CD4-positive, alpha-beta T cell treated with Interferon gamma for 1 hour (primary cell): ENCODE results near the gene TOM1L2.
"Not testable (repeated sequence)": the region's sequence is repeated elsewhere in the genome, so short reads cannot be mapped to it uniquely, and the experiment has no call there.

ENCODE experiments used
- DNase-seq: peaks from one replicate; pipeline ENCODE4 v3.0.0-alpha.2; 2020

Gene TOM1L2

DNA sequence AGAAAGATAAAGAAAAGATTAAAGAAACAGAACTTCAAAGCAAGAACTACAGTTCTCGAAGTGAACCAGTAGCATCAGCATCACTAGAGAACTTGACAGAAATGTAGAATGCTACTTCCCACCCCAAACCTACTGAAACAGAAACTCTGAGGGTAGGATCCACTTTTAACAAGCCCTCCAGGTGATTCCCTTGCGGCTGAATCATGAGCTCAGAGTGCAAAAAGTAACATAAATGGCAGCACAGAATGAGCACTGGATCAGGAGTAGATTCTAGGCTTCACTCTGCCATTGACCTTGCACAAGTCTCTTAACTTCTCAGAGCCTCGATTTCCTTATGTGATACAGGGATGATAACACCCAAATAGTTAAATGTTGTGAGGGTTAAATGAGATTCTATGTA, 5.8 kb downstream of the TOM1L2 start:
- no peak for DNase-seq

DNA sequence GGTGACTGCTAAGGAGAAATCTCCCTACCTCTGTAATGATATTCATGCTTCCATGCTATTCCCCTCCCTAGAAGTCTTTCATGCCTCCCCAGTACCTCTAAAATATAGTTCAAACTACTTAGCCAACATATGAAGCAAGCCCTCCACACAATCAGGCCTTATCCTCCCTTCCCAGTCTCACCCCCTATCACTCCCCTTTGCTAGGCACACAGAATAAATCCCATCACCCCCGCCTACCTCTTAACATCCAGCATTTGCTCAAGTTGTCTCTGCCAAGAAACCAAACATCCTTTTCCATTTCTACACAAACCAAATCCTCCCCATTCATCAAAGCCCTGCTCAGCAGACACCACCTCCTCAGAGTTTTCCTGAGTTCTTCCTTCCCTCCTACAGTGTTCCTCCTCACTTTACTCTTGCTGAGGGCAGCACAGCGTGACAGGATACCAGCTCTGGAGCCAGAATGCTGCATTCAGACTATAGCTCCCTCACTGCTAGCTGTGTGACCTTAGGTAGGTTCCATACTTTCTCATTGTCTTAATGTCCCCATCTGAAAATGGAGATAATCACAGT, 7.0 kb downstream of the TOM1L2 start:
- no peak for DNase-seq

DNA sequence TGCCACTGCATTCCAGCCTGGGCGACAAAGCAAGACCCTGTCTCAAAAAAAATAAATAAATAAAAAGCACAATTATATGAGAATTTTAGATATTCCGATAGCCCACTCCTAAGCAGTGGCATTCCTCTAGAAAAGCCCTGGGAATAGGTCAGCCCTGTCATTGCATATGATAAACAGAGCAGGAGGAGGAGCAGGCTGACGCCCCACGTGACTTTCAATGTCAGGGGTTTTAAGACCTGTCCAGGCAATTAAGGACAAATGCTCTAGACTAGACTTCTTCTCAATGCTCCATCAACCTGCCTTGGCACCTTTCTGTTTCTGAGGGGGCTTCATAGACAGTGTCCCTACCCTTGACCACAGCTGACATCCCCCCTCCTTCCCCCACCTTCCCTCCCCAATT, 7.5 kb downstream of the TOM1L2 start:
- no peak for DNase-seq

DNA sequence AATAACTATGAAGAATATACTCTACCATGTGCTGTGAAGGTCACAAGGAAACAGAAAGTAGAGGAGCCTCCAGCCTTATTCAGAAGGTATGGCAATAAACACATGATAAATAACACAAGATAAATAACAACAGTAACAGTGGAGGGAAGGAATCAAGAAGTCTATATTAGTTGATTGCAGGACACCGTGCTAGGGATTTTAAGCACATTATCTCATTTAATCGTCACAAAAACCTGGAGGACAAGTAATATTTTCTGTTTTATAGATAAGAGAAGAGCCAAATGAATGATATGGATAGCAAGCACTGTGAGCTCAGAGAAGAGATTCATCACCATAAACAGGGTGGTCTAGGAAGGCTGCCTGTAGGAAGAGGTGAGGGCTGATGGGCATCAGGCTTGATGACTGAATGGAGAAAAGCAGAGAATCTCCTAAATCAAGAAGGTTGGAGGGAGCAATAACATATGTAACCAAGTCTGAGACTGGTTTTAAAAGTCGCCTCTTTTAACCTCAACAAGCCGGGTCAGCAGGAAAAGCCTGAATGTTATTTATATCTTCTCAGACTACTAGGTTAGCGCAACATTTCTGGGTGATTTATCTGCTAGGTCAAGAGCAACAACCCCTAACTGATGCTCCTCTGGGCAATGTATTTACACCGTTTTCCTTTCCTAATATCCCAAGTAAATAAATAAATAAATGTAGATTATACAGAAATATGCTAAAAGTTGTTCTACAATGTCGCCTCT, 8.3 kb downstream of the TOM1L2 start:
- no peak for DNase-seq

DNA sequence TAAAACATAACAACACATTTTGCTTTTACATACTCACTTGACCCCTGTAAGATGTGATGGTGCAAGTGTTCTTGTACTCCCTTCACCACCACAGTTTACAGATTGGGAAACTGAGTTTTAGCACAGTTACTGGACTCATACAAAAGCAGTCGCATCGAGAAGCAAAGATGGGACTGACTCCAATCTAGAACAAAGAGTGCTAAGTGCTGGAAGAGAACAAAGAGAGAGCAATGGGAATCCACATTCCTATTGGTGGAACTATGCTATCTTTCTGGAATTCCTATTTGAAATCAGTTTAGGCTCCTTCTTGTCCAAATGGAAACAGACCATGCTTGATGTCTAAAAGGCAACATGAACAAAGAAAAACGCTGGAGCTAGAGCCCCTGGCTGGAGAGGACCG, 9.1 kb downstream of the TOM1L2 start:
- DNase-seq, result no peak

DNA sequence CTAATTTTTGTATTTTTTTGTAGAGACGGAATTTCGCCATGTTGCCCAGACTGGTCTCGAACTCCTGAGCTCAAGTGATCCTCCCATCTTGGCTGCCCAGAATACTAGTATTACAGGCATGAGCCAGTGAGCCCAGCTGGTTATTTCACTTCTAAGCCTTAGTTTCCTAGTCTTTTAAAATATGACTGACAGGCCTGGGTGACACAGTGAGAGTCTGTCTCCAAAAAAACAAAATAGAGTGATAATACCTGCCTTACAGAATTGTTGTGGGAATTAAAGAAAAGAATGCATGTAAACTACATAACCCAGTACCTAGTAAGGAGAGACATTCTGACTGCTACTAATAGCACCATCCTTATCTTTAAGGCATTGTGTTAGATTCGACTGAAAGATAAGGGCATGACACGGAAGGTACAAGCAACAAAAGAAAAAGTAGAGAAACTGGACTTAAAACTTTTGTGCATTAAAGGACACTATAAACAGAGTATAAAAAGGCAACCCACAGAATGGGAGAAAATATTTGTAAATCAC, 11.6 kb downstream of the TOM1L2 start:
- no peak for DNase-seq

DNA sequence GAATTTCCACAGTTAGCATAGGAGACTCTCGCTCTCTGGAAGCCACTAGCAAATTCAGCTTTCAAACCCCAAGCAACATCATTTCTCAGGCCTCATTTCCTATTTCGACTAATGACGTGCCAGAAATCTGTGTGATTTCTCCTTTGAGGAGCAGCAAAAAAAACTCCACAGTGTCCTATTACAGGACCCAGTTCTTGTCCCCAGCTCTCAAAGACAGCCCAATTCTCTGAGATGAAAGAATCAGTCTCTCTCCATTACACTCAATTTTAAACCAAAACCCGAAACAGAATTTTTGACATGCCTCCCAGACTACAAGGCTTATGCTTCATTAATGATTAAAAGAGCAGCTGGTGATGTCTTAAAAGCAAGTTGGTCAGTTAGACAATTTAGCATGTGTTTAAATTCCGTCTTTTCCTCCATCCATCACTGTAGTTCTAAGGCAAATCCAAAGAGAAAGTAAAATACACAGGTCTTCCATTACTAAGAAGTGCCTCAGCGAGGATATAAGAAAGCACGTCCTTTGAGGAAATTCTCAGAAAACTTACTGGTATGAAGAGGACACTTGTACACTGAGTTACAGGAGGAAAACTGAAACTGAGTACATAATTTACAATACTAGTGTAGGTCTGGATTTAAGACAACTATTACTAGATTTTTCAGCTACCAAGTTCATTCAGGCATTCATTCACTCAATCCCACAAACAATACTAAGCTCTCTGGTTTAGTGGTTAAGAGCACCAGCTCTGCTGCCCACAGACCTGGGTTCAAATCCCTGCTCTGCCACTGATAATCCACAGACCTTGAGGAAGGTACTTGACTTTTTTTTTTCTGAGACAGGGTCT, 12.5 kb downstream of the TOM1L2 start:
- DNase-seq, result no peak

DNA sequence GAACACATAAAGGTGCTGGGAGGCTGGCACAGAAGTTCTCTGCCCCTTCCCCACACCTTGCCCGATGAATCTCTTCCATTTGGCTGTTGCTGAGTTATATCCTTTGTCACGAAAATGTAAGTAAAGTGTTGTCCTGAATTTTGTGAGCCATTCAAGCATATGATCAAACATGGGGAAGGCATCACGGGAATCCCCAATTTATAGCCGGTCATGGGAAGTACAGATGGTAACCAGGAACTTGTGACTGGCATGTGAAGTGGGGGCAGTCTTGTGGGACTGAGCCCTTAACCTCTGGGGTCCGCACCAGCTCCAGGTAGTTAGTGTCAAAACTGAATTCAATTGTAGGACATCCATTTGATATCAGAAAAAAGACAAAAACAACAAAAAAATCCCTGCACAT, 13.2 kb downstream of the TOM1L2 start:
- no peak for DNase-seq

DNA sequence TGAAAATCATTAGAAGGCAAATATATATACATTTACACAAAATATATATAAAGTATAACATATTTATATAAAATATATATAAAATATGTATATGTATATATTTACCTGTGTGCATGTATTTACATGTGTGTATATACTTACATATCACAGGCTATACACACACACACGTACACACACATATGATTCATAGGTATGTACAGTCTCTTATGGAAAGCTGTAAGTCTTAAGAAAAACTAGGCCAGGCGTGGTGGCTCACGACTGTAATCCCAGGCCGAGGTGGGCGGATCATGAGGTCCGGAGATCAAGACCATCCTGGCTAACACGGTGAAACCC, 14.7 kb downstream of the TOM1L2 start:
- DNase-seq, result no peak

DNA sequence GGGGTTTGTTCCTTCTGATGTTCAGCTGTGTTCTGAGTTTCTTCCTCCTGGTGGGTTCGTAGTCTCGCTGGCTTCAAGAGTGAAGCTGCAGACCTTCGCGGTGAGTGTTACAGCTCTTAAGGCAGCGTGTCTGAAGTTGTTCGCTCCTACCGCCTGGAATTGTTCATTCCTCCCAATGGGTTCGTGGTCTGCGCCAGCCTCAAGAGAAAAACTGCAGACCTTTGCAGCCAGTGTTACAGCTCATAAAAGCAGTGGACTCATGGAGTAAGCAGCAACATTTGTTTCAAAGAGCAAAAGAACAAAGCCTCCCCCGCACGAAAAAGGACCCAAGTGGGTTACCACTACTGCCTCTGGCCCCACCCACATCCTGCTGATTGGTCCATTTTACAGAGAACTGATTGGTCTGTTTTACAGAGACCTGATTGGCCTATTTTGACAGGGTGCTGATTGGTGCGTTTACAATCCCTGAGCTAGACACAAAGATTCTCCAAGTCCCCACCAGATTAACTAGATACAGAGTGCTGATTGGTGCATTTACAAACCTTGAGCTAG, 16.3 kb downstream of the TOM1L2 start:
- not testable (repeated sequence) for DNase-seq

DNA sequence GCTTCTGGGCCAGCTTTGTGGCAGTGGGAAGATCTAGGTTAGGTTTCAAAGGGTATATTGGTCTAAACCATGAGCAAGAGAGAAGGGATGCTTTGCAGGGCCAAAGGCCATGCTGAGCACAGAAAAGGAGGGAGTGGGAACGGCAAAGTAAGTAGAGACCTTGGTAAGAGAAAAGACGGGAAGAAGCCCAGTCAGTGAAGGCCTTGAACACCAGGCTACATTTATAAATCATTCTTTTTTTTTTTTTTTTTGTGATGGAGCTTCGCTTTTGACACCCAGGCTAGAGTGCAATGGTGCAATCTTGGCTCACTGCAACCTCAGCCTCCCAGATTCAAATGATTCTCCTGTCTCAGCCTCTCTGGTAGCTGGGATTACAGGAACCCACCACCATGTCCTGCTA, 18.1 kb downstream of the TOM1L2 start:
- DNase-seq, result no peak

DNA sequence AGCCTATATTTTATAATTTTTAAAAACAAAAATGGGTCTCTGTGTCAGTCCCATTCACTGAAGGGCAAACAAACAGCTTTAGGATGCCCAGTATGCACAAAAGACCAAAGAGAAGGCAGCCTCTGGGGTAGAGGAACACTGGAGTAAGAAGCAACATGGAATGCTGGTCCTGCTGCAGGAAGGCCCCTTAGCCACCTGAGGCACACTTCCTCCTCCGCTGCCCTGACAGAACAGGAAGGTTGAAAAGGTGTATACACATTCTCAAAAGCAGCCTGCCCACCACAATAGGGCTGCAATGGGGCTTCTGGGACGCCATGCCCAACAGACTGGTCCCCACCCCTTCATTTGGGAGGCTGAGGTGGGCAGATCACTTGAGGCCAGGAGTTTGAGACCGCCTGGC, 19.5 kb downstream of the TOM1L2 start:
- no peak for DNase-seq

DNA sequence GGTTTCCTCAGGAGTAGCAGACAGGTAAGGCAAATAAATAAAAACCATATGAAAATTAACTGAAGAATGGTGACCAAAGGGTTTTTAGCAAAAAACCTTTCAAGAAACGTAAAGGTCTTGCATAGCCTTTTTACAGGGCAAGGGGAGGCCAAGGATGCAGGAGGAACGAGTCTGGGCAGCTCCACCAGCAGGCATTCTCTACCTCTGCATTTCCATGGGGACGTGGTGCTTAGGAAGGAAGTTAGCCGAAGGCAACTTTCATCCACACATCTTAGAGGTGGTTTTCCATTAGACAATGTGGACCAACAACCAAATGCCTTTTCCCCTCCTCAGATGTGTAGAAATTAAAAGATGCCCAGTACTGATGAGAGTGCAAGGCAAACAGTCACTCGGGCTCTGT, 20.7 kb downstream of the TOM1L2 start:
- no peak for DNase-seq

DNA sequence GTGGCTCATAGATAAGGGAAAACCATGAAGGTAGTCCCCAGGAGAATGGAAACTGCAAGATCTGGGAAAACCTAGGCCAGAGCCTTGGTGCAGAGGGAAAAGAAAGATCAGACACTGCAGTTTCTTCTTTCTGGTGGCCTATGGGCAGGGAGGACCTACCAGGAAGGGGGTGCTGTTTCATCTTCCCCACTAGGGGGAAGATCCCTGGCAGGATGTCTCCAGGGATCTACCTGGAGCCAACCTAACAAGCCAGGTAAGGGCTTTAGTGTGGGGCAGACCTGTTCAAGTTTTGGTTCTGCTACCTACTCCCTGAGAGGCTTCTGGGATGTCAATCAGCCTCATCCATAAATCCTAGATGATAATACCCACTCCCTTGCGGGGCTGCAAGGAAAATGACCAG, 21.4 kb downstream of the TOM1L2 start:
- no peak for DNase-seq

DNA sequence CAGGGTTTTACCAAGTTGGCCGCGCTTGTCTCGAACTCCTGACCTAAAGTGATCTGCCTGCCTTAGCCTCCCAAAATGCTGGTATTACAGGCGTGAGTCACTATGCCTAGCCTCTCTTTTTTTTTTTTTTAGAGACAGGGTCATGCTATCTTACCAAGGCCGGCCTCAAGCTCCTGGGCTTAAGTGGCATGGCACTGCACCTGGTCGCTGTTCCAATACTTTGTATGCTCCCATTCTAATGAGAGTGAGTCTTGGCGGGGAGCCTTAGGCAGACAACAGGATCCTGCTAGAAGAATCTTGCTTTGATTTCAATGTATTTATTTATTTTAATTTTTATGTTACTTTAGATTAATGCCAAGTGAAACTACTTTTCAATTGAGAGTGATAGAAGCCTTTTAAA, 21.9 kb downstream of the TOM1L2 start:
- DNase-seq, result no peak

DNA sequence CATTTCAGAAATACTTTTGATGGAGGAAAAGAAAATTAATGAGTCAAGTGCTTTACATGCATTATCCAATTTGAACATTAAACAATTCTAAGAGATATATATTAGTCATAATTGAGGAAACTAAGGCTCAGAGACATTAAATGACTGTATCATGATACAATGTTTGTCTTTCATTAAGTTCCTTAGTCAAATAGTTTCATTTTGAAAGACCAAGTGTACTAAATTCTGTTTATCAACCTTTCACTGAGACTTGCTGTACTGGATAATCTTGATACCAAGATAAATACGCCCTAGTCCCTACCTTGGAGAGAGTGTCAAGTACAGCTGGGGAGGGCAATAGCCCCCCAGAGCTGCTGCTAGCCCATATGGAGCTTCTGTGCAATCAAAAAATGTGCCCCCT, 24.2 kb downstream of the TOM1L2 start:
- no peak for DNase-seq

DNA sequence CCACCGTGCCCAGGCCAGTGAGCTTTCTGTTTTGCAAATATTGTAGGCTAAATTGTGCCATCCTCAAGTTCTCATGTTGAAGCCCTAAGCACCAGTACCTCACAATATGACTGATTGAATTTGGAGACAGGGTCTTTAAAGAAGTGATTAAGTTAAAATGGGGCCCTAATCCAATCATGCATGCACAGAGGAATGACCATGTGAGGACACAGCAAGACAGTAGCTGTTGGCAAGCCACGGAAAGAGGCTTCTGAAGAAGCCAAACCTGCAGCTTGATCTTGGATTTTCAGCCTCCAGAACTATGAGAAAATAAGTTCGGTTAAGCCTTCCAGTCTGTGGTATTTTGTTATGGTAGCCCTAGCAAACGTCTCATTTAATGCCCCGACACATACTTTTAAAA, 24.9 kb downstream of the TOM1L2 start:
- no peak for DNase-seq

DNA sequence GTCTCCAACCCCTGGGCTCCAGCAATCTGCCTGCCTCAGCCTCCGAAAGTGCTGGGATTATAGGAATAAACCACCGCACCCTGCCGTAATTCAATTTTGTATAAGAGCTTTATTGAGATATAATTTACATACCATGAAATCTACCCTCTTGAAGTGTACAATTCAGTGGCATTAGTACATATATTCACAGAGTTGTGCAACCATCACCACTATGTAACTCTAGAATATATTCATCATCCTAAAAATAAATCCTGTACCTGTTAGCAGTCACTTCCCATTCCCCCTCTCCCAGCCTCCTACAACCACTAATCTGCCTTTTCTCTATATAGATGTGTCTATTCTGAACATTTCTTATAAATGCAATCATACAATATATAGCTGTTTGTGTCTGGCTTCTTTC, 26.1 kb downstream of the TOM1L2 start:
- no peak for DNase-seq

DNA sequence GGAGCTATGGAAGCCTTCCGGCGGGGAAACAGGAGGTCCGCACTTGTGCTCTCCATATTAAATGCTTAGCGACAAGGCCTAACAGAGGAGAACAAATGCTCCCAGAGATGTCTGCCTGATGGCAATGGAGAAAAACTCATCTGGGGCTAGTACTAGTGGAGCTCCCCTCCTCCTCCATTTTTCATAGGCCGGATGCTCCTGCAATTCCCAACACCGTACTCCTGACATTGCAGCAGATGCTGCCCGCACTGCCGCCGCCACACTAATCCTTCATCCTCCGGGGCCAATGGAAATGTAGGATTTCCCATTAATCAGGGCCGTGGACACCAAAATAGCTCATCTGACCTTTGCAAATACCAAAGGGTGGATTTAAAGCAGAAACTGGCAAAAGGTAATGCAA, 27.5 kb downstream of the TOM1L2 start:
- DNase-seq, result no peak

DNA sequence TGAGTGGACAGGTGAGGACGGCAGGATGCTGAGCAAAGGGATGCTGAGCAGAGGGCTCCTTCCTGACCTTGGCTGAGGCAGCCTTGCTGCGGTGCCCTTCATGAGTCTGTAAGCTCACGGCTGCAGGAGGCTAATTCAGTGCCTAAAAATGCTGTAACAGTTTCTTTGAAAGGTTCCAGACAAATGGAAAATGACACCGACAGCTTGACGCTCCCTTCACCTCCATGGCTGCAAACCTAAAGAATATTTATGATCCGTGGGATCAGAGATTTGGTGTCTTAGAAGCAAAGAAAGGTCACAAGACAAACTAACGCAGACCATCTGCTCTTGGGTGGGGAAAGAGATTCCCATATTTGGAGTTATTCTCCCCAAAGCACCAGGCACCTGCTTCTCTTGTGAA, 28.0 kb downstream of the TOM1L2 start:
- DNase-seq, result no peak

DNA sequence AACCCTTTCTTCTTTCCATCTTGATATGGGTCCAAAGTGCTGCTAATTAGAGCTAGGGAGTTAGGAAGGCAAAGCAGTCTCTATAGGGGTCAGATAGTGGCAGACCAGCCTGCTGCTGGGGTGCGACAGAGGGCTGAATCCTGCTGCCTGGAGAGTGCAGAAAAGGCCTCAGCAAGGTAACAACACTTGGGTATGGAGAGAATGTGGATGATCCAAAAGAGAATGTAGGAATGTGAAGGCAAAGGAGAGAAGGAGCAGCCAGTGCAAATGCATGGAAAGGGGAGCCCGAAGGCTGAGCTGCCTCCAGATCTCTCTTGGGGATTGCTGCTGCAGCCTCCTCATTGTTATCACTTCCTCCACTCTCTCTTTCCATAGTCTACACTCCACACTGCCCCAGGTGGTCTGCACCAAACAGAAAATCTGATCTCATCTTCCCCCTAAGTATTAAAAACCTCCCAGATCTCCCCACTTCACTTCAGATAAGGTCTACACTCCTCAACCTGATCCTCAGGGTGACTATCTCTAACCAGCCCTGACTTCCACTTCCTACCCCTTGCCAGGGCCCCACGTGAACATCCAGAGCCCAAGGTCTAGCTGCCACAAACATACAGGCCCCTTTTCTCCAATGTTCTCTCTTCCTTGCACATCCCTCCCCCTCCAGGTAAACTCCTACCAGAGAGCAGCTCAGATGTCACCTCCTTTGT, 28.8 kb downstream of the TOM1L2 start:
- no peak for DNase-seq

DNA sequence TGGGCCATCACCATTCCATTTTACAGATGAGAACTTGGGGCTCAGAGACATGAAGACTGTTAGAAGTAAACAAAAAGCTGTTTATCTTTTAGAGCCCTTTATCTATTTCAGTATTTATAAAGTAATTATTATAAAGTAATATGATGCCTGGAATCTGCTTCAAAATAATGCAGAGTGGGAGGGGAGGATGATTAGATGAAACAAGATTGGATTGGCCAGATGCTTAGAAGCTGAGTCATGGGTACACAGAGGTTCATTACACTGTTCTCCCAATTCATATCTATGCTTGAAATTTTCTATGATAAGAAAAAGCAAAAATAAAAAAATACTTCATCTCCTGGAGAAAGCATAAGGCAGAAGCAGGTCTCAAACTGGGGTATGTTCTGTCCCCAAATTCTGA, 29.4 kb downstream of the TOM1L2 start:
- no peak for DNase-seq

DNA sequence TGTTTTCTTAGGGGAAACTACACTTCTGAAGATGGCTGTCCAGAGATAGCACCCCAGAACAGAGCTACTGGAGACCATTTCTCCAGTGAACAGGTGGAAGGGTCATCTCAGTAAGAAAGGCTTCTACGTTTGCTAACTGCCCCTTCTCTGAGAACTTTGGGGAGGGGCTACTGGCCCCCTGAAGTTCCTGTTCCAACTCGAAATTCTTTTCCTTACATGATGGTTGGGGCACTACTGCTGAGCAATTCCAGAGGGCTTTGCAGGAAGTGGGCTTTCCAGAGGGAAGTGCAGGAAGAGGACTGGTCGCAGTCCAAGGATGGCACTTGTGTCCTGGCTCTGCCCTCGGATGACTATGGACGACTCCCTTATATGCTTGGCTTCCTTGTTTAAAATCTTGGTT, 31.2 kb downstream of the TOM1L2 start:
- no peak for DNase-seq
